Colon (tissue), 2 donors: ENCODE data around the gene SPATS2L.
"Not testable (repeated sequence)": the region's sequence is repeated elsewhere in the genome, so short reads cannot be mapped to it uniquely, and the experiment has no call there.

Source experiments
- FAIRE-seq: peaks from 2 replicates; lab custom pipeline; 2012; peaks lifted over from hg19 to GRCh38; lab: Jason Lieb, UNC
- donor health status: control.
- donor health status: control.

SPATS2L gene

DNA sequence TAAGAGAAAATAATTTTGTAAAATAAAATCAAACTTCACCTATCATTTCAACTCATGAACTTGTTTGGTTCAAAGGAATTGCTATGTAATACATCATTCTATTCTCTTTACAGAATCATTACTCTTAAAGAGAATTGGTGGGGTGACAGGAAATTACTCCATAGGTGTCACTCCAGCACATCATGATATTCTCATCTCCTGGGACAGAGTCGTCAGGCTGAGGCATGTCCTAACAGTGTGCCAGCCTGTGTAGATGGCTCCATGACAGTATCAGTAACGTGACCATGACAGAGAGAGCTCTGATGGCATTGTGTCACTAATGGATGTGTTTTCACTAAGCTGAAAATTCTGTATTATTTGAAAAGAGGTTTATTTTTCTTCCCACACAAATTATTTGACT lies 13.9 kb downstream of the SPATS2L start:
- no peak for FAIRE-seq

- FAIRE-seq = no peak
These were observed 14.5 kb downstream of the SPATS2L start for GRCh38 chr2:200320991-200321390.

- FAIRE-seq = no peak
These were observed 15.5 kb downstream of the SPATS2L start for GRCh38 chr2:200321780-200322534.

DNA sequence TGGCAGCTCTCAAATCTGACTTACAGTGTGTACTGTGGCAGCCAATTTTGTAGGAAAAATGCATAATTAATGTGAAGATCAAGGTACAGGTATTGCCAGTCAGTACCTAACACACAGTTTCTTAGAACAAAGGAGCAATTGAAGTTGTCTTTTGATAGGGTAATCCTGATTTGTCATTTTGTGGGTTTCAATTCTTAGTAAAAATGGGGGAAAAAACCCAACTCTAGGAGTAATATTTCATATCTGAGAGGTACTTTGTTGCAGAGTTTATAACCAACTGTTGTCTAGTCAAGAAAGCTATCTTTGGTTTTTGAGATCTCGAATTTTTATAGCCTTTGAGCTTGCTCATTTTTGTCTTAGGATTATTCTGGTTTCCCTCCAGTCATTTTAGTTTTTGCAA lies 16.1 kb downstream of the SPATS2L start:
- no peak for FAIRE-seq

DNA sequence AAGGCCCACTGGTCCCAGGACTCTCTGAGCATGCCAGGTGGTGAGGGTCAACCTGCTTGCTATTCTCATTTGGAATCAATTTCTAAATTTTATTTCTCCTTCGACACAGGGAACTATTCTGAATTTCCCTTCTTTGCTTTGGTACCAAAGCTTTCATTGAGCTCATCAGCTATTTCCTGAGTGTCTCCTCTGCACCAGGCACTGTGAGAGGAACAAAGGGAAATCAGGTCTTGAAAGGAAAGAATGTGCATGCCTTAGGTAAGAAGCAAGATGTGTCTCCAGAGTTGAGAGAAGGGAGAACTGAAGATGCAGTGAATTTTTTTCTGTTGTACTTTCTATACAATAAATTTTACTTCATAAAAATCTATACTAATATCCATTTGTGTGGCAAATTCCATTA lies 17.9 kb downstream of the SPATS2L start:
- FAIRE-seq = no peak

GRCh38 chr2:200329384-200329783 lies 22.9 kb downstream of the SPATS2L start:
- no peak for FAIRE-seq

DNA sequence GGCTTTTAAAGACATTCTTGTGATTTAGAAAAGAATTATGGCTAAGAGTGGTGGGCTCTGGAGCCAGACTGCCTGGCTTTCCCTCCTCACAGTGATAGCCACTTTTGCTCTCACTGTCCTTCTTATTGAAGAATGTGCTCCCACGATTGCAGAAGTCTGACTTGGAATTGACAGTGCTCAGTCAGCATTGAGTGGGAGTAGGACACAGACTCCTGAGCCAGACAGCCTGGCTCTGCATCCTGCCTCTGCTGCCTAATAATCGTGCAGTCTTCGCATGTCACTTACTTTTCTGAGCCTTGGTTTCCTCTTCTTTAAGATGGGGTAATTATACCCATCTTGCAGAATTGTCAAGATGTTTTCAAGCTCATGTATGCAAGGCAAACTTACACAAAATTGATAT lies 23.3 kb downstream of the SPATS2L start:
- no peak for FAIRE-seq

DNA sequence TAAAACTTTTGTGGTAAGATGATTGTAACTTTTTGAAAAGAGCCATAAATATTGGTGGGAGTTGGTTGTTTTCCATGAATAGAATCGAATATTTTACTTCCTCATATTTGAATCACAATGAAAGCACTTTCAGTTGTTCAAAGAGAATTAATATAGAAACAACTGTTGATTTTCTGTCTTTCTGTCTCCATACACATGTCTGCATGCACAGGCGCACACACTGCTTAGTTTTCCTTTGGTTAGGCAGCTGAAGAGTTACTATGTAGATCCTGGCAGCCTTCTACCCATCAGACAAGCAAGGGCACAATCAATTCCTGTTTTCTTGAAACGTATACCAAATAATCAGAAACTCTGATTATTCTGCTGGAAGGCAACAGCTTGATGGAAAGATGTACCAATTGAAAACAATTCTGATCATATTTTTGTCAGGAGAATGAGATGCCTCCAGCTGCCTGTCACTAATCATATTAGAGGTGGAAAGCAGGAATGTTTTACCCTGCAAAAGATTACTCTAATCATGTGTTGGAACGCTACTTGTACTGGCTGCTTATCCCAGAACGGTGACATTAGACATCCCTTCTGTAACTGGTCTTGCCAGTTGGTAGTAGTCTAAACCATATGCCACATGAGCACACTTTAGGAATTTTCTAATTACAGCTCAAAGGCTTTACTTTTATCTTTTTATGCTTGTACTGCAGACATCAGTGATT lies 24.0 kb downstream of the SPATS2L start:
- FAIRE-seq = no peak

DNA sequence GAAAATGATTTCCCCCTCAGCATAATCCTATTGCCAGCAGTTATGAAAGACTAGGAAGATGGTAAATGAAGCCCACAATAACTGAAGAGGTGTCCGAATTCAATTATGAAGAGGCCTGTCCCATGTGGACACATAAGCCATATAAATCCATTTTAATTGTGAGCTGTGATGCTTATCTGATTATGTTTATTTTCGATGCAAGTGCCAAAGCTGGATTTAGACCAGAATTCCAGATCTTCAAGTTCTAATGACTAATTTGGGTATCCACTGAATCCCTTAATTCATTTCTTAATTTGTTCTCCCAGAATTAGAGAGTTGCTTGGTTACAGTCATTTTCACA lies 24.5 kb downstream of the SPATS2L start:
- FAIRE-seq = no peak

DNA sequence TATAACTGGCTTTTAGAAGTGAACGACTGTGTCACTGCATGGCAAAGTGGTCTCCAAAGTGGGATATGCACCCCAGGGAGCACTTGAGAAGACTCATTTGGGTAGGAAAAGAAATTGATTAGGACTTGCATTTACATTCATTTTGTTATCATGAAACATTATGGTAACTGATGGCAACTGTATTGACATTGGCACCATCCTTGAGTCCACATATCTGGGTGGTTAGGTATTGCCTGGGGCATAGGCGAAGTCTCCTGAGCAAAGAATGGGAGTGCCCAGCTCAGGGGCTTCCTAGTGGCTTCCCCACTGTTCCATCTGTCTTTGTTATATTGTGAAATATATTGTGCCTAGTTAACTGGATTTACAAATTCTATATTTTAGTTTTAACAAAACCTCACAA lies 29.2 kb downstream of the SPATS2L start:
- FAIRE-seq = no peak

DNA sequence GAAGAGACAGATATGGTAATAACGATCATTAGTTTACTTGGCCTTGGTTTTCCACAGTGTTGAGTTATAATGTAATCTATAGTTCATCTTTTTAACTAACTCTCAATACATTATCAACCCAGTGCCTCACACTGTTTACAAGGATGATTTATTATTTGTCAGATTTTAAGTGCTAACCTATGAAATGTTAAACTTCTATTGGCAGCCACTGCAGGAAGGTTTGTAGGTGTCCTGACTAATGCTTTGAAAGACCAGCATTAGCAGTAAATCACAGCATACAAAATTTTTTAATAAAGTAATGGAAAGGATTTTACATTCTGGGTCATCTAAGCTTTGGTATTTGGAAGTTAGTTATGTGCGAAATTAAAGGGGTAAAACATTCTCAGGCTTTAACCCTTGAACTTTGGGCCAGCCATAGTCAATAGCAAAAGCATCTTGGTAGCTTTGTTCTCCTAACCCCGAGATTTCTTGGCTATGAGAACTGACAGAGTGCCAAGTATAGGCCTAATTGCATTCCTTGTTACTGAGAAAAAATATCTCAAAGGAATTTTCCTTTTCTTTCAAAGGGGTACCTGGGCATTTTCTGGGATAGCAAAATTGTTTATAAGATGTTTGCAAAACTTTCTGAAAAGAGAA lies 30.6 kb downstream of the SPATS2L start:
- no peak for FAIRE-seq

- FAIRE-seq = no peak
These were observed 31.1 kb downstream of the SPATS2L start for GRCh38 chr2:200337621-200338020.

DNA sequence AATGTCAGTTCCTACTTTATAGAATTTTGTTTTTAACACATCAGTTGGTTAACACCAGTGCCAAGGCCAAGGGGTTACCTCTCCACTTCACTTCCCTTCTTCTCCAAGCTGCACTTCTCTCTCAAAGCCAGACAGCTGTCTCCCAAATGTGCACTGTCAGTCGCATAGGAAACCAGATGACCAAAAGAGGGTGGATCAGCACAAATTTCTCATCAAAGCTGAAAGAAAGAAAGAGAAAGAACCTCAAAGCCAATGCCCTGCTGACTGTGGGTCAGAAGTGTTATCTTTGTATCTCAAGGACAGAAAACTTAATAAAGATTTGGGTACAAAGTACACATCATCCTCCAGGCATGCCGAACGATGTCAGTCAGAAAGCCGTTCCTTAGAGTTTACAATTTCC lies 32.2 kb downstream of the SPATS2L start:
- no peak for FAIRE-seq

- no peak for FAIRE-seq
These were observed 34.2 kb downstream of the SPATS2L start for GRCh38 chr2:200340508-200341224.

- no peak for FAIRE-seq
These were observed 34.9 kb downstream of the SPATS2L start for GRCh38 chr2:200341376-200341775.

DNA sequence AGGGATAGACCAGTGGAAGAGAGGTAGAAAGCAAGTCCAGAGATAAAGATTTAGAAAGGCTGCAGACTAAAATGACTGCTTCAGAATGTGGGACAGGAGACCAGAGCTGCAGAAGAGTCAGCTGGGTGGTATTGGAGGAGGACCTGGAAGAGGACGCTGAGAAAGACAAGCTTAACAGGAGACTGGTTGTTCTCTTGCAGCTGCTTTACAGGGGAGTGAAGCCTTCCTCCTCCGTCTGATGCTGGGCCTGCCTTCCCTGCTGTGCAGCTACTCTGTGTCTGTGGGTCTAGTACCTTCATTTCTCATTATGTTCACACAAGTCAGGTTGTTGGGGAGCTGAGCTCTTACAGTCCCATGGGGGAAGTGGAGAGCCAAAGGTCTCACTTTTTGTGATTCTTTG lies 35.7 kb downstream of the SPATS2L start:
- no peak for FAIRE-seq

DNA sequence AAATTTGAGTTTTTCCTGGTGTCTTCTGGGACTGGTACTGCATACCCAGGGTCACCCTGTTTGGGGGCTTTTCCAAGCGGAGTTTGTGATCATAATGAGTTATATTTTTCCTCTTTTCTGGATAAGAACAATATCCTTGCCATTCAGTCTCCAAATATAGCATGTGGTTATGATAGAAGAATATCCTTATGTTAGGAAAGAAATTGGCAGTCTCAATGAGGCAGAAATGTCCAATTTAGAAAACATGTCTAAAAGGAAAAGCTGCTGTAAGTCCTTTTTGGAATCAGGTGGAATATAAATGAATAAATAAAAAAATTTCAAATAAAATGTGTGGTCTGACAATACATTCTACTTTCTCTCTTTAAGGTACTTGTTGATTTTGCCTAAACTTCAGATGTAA lies 36.2 kb downstream of the SPATS2L start:
- no peak for FAIRE-seq

GRCh38 chr2:200344202-200344601 lies 37.7 kb downstream of the SPATS2L start:
- not testable (repeated sequence) for FAIRE-seq

- no peak for FAIRE-seq
These were observed 39.5 kb downstream of the SPATS2L start for GRCh38 chr2:200345975-200346374.

DNA sequence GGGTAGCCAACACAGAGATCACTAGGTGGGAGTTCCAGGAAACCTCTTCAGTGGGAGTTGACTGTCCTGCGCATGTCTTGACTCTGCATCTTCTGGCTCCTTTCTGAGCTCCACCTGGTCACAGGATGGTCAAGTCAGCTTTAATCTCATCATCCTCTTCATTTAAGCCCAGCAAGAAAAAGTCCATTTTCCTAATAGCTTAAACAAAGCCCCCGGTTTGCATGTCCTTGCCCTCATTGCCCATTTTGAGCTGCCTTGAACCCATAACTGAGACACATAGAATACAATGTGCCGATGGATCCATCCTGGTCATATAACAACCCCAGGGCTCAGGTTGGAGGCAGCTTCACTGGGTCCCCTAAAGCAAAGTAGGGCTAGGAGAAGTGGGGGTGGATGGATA lies 40.8 kb downstream of the SPATS2L start:
- FAIRE-seq = no peak

DNA sequence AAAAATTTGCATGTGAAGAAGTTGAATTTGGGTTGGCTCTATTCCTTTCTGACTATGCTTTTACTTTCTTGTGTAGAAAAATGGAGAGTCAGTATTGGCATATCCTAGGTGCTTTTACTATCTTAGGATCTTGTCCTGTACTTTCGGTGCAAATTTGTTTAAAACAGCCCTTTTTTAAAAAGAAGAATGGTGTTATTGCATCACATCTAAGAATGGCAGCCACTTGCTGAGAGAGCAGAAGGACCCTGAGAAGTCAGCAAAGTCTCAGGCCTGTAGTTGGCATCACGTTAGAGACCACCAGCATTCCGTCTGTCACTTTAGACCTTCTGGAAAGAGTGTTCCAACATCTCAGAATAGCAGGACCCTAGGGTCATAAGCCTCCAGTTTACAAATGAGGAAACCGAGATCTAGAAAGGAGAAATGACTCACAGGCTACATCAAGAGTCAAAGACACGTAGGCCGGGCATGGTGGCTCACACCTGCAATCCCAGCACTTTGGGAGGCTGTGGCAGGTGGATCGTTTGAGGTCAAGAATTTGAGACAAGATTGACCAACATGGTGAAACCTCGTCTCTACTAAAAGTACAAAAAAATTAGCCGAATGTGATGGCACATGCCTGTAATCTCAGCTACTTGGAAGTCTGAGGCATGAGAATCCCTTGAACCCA lies 42.5 kb downstream of the SPATS2L start:
- no peak for FAIRE-seq

DNA sequence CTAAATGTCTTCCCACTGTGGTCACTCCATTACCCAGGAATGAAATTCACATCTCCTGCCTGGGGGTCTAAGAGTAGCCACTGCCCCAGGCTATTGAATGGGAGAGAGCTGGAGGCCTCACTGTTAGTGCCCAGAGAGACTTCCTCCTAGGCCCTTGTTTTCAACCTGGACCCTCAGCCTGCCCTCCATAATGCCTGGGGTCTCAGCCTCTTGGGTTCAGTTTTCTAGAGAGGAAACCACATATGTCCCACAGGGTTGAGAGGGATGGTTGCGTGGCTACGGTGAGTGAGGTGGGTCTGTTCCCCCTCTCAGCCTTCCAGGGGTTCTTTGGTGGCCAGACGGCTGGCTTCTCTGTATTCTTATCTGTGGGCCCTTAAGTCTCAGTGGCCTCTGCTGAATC lies 43.4 kb downstream of the SPATS2L start:
- no peak for FAIRE-seq
